Activated T-helper 17 cell treated with anti-CD3 and anti-CD28 coated beads, Interleukin-2, amount 50 U/mL, for 72 hours (primary cell): ENCODE data around the gene PHC3. TPM values are rescaled to one million over a fixed set of nuclear protein-coding genes. Genes with fewer than 3 reads are reported as not detected.
A peak's percentile ranks its signal among the peaks of the same experiment; 100 is the strongest.

Experiments
- ATAC-seq: fragments of 150-1000 bp; cut with Tn5 transposase; replicated peaks from 2 replicates; pipeline ENCODE4 v1.10.0; 2021; ENCODE audit warnings: mild to moderate bottlenecking, moderate library complexity
- H3K27ac Mint-ChIP-seq: one replicate; pipeline ENCODE4 v1.8.0; 2022; ENCODE audit warnings: mixed read lengths
- H3K27me3 Mint-ChIP-seq: one replicate; pipeline ENCODE4 v1.8.0; 2022; ENCODE audit warnings: mixed read lengths
- H3K36me3 Mint-ChIP-seq: one replicate; pipeline ENCODE4 v1.8.0; 2022; ENCODE audit warnings: low read depth, mild to moderate bottlenecking, mixed read lengths
- H3K4me1 Mint-ChIP-seq: one replicate; pipeline ENCODE4 v1.8.0; 2022; ENCODE audit warnings: mixed read lengths
- H3K4me3 Mint-ChIP-seq: one replicate; pipeline ENCODE4 v1.8.0; 2022; ENCODE audit warnings: mild to moderate bottlenecking, mixed read lengths
- H3K9me3 Mint-ChIP-seq: one replicate; pipeline ENCODE4 v1.8.0; 2022; ENCODE audit warnings: mixed read lengths
- total RNA-seq, 2 donors: library from RNA; stranded (reverse); gene quantifications; one replicate each; pipeline ENCODE4 v1.2.3, GENCODE V29; 2022

Gene PHC3
- total RNA-seq, 2 donors from 2014 or later = 65.8 to 98.7 TPM

- H3K36me3 Mint-ChIP-seq = peaks cover 97% of the 10 kb centered on the region
- peaks cover 44% of the 10 kb centered on the region for H3K4me1 Mint-ChIP-seq
- peak overlapping the region; percentile 80 for H3K27ac Mint-ChIP-seq
- ATAC-seq = peak; percentile 93
- no peaks in the 10 kb centered on the region for H3K27me3 Mint-ChIP-seq
- no peaks in the 10 kb centered on the region for H3K9me3 Mint-ChIP-seq
- H3K4me3 Mint-ChIP-seq = peak overlapping the region; percentile 35
Measured at GRCh38 chr3:170162052-170162451, 19.5 kb downstream of the PHC3 start.

- H3K4me1 Mint-ChIP-seq = peaks cover 43% of the 10 kb centered on the region
Measured at GRCh38 chr3:170159933-170160332, 21.6 kb downstream of the PHC3 start.

GRCh38 chr3:170159459-170159858 is 22.1 kb downstream of the PHC3 start:
- Mint-ChIP-seq H3K9me3 (no peaks in the 10 kb centered on the region), H3K27ac (no peak overlapping the region), H3K27me3 (no peaks in the 10 kb centered on the region), H3K4me1 (peaks cover 43% of the 10 kb centered on the region), H3K36me3 (peaks cover 92% of the 10 kb centered on the region), H3K4me3 (no peak overlapping the region)
- no peak for ATAC-seq

More at GRCh38 chr3:170159933-170160332, 21.6 kb downstream of the PHC3 start:
- Mint-ChIP-seq H3K4me3 (no peak overlapping the region), H3K27ac (peak overlapping the region; percentile 10), H3K9me3 (no peaks in the 10 kb centered on the region), H3K36me3 (peaks cover 92% of the 10 kb centered on the region), H3K27me3 (no peaks in the 10 kb centered on the region)
- ATAC-seq = no peak

DNA sequence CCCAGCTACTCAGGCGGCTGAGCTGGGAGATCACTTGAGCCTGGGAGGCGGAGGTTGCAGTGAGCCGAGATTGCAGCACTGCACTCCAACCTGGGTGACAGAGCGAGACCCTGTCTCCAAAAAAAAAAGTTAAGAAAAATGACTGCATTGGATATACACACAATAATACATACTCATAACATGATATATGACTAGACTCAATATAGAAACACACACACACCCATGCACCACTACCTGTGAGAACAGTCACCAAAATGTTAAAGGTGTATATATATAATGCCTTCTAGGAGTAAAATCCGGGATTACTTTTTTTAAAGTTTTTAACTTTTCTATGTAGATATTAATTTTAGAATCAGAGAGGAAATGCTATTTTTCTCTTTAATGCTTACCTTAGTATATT is 25.9 kb downstream of the PHC3 start:
- ATAC-seq = no peak
- Mint-ChIP-seq H3K36me3 (peaks cover 79% of the 10 kb centered on the region), H3K27ac (peak overlapping the region; percentile 85), H3K9me3 (no peaks in the 10 kb centered on the region), H3K4me3 (peak overlapping the region; percentile 57), H3K27me3 (no peaks in the 10 kb centered on the region), H3K4me1 (peaks cover 36% of the 10 kb centered on the region)

- H3K27me3 Mint-ChIP-seq = no peaks in the 10 kb centered on the region
- H3K36me3 Mint-ChIP-seq = peaks cover 79% of the 10 kb centered on the region
- H3K27ac Mint-ChIP-seq = peak overlapping the region; percentile 85
- H3K4me3 Mint-ChIP-seq = peak overlapping the region; percentile 57
- no peak for ATAC-seq
- H3K9me3 Mint-ChIP-seq = no peaks in the 10 kb centered on the region
- peaks cover 29% of the 10 kb centered on the region for H3K4me1 Mint-ChIP-seq
Measured at GRCh38 chr3:170154569-170155143, 26.9 kb downstream of the PHC3 start.

DNA sequence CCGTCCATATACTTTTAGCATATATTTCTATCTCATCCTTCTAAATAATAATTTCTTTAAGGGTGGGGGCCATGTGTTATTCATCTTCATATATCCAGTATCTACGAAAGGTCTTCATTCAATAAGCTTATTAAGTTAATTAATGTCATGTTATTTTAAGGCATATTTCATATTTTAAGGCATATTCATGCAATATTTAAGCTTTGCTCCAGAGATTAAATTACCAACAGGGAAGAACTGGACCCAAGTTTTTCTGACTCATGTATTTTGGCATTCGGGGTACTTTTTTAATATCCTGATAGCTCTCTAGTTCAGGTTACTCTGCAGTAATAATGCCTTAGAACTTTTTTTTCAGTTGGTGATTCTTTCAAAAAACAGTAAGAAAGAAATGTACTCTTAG is 27.4 kb downstream of the PHC3 start:
- peaks cover 79% of the 10 kb centered on the region for H3K36me3 Mint-ChIP-seq
- no peak for ATAC-seq
- peak overlapping the region; percentile 57 for H3K4me3 Mint-ChIP-seq
- H3K4me1 Mint-ChIP-seq = peaks cover 30% of the 10 kb centered on the region
- H3K27ac Mint-ChIP-seq = peak overlapping the region; percentile 85
- H3K27me3 Mint-ChIP-seq = no peaks in the 10 kb centered on the region
- H3K9me3 Mint-ChIP-seq = no peaks in the 10 kb centered on the region

DNA sequence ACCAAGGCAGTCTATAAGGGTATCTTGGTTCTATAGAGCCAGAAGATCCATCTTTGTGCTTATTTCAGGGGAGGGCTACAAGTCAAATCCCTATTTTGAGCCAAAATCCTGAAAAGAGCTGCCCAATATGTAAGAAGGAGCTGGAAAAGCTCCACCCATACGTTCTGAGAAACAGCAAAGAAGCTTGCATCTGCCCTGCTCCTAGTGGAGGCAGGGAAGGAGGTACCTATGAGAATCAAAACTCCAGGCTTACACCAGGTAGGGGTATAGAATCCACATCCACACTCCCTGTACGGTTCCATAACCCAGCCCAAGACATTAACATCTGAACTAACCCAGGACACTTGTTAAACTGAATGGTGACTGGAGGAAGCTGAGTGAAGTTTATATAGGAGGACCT is 30.0 kb downstream of the PHC3 start:
- ATAC-seq = no peak
- Mint-ChIP-seq H3K9me3 (no peaks in the 10 kb centered on the region), H3K36me3 (peaks cover 72% of the 10 kb centered on the region), H3K4me3 (no peak overlapping the region), H3K4me1 (peaks cover 33% of the 10 kb centered on the region), H3K27me3 (no peaks in the 10 kb centered on the region), H3K27ac (no peak overlapping the region)

DNA sequence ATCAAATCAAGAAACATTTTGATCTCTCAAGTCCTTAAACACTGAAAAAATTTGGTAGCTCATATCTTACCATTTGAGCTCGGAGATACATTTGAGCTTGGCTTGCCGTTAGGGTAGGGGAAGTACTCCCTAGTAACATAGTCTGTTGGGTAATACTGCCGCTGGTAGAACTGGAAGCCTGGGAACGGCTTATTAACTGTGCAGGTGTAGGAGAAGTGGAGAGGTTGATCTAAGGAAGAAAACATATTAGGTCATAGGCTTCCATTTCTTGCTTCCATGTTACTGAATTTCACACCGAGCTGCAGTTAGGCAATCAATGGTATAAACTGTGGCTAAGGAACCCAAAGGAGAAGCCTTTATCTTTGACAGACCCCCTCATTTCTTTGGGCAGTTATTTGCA is 32.5 kb downstream of the PHC3 start:
- ATAC-seq = no peak
- no peak overlapping the region for H3K4me3 Mint-ChIP-seq
- H3K36me3 Mint-ChIP-seq = peaks cover 77% of the 10 kb centered on the region
- H3K4me1 Mint-ChIP-seq = peaks cover 30% of the 10 kb centered on the region
- H3K9me3 Mint-ChIP-seq = no peaks in the 10 kb centered on the region
- H3K27ac Mint-ChIP-seq = no peak overlapping the region
- H3K27me3 Mint-ChIP-seq = no peaks in the 10 kb centered on the region

DNA sequence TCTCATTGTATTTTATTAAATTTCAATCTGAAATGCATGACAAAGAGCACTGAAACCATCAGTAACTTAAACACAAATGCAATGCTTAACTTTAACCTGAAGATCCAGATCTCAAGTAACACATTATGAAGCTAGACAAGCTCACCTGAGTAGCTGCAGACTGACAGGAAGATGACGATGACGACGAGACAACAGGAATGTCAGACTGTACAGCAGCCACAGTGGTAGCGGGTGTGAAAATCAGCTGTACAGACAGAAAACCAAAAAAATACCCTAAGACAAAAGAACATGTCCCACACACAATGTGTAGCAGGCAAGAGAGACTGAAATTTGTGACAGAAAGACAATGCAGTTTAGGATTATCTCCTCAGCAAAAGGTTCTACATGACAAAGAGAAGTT is 36.3 kb downstream of the PHC3 start:
- ATAC-seq = no peak
- H3K27ac Mint-ChIP-seq = no peak overlapping the region
- H3K36me3 Mint-ChIP-seq = peaks cover 83% of the 10 kb centered on the region
- peaks cover 13% of the 10 kb centered on the region for H3K4me1 Mint-ChIP-seq
- H3K27me3 Mint-ChIP-seq = no peaks in the 10 kb centered on the region
- H3K9me3 Mint-ChIP-seq = no peaks in the 10 kb centered on the region
- H3K4me3 Mint-ChIP-seq = no peak overlapping the region

- Mint-ChIP-seq H3K4me3 (no peak overlapping the region), H3K4me1 (peaks cover 13% of the 10 kb centered on the region), H3K9me3 (no peaks in the 10 kb centered on the region), H3K27me3 (no peaks in the 10 kb centered on the region), H3K36me3 (peaks cover 75% of the 10 kb centered on the region), H3K27ac (no peak overlapping the region)
- peak; percentile 100 for ATAC-seq
Measured at GRCh38 chr3:170144437-170144843, 37.1 kb downstream of the PHC3 start.

- H3K27me3 Mint-ChIP-seq = no peaks in the 10 kb centered on the region
- H3K4me1 Mint-ChIP-seq = peaks cover 13% of the 10 kb centered on the region
- no peak overlapping the region for H3K4me3 Mint-ChIP-seq
- no peak overlapping the region for H3K27ac Mint-ChIP-seq
- H3K9me3 Mint-ChIP-seq = no peaks in the 10 kb centered on the region
- no peak for ATAC-seq
- H3K36me3 Mint-ChIP-seq = peaks cover 80% of the 10 kb centered on the region
Measured at GRCh38 chr3:170142373-170142772, 39.2 kb downstream of the PHC3 start.

GRCh38 chr3:170137986-170138385 is 43.5 kb downstream of the PHC3 start:
- Mint-ChIP-seq H3K36me3 (peaks cover 81% of the 10 kb centered on the region), H3K27ac (no peak overlapping the region), H3K4me1 (peaks cover 3% of the 10 kb centered on the region), H3K27me3 (no peaks in the 10 kb centered on the region), H3K9me3 (no peaks in the 10 kb centered on the region), H3K4me3 (no peak overlapping the region)
- ATAC-seq = no peak

DNA sequence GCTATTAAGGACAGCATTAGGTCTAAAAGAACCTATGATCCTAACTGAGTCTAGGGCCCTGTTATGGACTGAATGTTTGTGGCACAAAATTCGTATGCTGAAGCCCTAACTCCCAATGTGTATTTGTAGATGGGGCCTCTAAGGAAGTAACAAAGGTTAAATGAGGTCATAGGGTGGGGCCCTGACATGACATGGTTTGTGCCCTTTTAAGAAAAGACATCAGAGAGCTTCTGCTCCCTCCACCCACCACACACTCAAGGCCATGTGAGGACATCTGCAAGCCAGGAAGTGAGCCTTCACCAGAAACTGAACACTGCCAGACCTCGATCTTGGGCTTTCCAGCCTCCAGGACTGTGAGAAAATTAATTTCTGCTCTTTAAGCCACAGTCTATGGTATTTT is 49.2 kb downstream of the PHC3 start:
- H3K36me3 Mint-ChIP-seq = peaks cover 97% of the 10 kb centered on the region
- H3K27me3 Mint-ChIP-seq = no peaks in the 10 kb centered on the region
- peaks cover 10% of the 10 kb centered on the region for H3K4me1 Mint-ChIP-seq
- ATAC-seq = peak; percentile 51
- no peaks in the 10 kb centered on the region for H3K9me3 Mint-ChIP-seq
- no peak overlapping the region for H3K27ac Mint-ChIP-seq
- no peak overlapping the region for H3K4me3 Mint-ChIP-seq

DNA sequence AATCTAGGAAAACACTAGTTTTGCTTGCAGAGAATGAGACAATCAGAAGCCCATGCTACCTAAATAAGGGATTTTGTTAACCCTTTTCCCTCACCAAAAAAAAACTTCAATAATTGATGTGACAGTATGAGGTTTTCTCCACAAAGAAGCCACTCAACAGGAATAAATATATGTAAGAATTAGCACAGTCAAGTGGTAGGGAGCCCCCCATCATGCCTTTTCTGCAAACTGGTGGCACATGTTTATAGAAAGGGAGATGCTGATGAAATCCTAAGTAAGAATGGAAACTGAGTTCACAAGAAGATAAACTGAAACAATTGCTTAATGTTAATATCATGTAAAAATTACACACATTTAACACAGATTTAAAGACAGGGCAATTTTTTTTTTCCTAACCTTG is 51.0 kb downstream of the PHC3 start:
- H3K27me3 Mint-ChIP-seq = no peaks in the 10 kb centered on the region
- peaks cover 97% of the 10 kb centered on the region for H3K36me3 Mint-ChIP-seq
- H3K4me1 Mint-ChIP-seq = peaks cover 16% of the 10 kb centered on the region
- no peaks in the 10 kb centered on the region for H3K9me3 Mint-ChIP-seq
- H3K4me3 Mint-ChIP-seq = no peak overlapping the region
- H3K27ac Mint-ChIP-seq = no peak overlapping the region
- no peak for ATAC-seq

DNA sequence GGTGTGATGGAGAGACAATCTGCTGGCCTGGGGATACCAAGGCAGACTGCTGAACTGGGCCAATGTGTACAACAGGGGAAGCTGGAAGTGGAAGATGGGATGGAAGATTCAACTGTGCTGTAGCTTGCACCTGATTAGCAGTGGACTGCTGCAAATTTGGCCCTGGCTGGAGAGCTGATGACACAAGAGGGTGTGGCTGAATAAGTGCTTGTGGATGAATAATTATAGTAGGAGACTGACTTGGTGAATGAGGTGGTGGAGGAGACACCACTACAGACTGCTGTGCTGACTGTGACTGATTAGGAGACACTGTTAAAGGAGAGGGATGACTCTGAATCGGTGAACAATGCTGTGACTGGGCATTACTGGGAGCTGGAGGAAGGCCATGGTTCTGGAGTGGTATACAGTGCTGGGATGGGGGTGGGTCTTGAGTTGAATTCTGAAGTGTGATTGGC is 52.5 kb downstream of the PHC3 start:
- H3K27ac Mint-ChIP-seq = peak overlapping the region; percentile 65
- H3K36me3 Mint-ChIP-seq = peaks cover 92% of the 10 kb centered on the region
- H3K9me3 Mint-ChIP-seq = no peaks in the 10 kb centered on the region
- H3K4me1 Mint-ChIP-seq = peaks cover 16% of the 10 kb centered on the region
- ATAC-seq = peak; percentile 96
- H3K4me3 Mint-ChIP-seq = peak overlapping the region; percentile 31
- H3K27me3 Mint-ChIP-seq = no peaks in the 10 kb centered on the region
